ENCODE results near the gene AP2B1.

Gene AP2B1

GRCh38 chr17:35742896-35743477, 155.9 kb downstream of the AP2B1 start:
- peaks cover 78% of the 10 kb centered on the region for H3K27me3 ChIP-seq (replicated peaks; ENCODE audit: control insufficient read depth, insufficient read depth, low read length)

GRCh38 chr17:35743626-35744328, 156.7 kb downstream of the AP2B1 start:
- Histone ChIP-seq H3K9me3 (ENCODE audit: control insufficient read depth, low read length) (peaks cover 5% of the 10 kb centered on the region), H3K36me3 (ENCODE audit: control insufficient read depth, insufficient read depth, low read length, severe bottlenecking) (no peaks in the 10 kb centered on the region), H3K9ac (ENCODE audit: low read length) (no peak overlapping the region), H3K27me3 (replicated peaks; ENCODE audit: control insufficient read depth, insufficient read depth, low read length) (peaks cover 75% of the 10 kb centered on the region), H3K4me1 (ENCODE audit: control insufficient read depth, insufficient read depth, low read length) (peaks cover 4% of the 10 kb centered on the region), H3K4me3 (ENCODE audit: low read length) (no peak overlapping the region)
- peak; percentile 59 for DNase-seq (ENCODE audit: low read depth)

More at GRCh38 chr17:35742896-35743477, 155.9 kb downstream of the AP2B1 start:
- no peak for DNase-seq (ENCODE audit: low read depth)
- H3K36me3 ChIP-seq (ENCODE audit: control insufficient read depth, insufficient read depth, low read length, severe bottlenecking) = no peaks in the 10 kb centered on the region
- H3K9ac ChIP-seq (ENCODE audit: low read length) = no peak overlapping the region
- H3K9me3 ChIP-seq (ENCODE audit: control insufficient read depth, low read length) = peaks cover 5% of the 10 kb centered on the region
- H3K4me3 ChIP-seq (ENCODE audit: low read length) = no peak overlapping the region
- no peaks in the 10 kb centered on the region for H3K4me1 ChIP-seq (ENCODE audit: control insufficient read depth, insufficient read depth, low read length)

- peaks cover 15% of the 10 kb centered on the region for H3K4me1 ChIP-seq (ENCODE audit: control insufficient read depth, insufficient read depth, low read length)
- H3K9me3 ChIP-seq (ENCODE audit: control insufficient read depth, low read length) = peaks cover 5% of the 10 kb centered on the region
- H3K4me3 ChIP-seq (ENCODE audit: low read length) = no peak overlapping the region
- H3K36me3 ChIP-seq (ENCODE audit: control insufficient read depth, insufficient read depth, low read length, severe bottlenecking) = no peaks in the 10 kb centered on the region
- no peak for DNase-seq (ENCODE audit: low read depth)
- no peak overlapping the region for H3K9ac ChIP-seq (ENCODE audit: low read length)
- peaks cover 75% of the 10 kb centered on the region for H3K27me3 ChIP-seq (replicated peaks; ENCODE audit: control insufficient read depth, insufficient read depth, low read length)
These were observed 157.7 kb downstream of the AP2B1 start for GRCh38 chr17:35744830-35745229.

GRCh38 chr17:35745246-35745645, 158.1 kb downstream of the AP2B1 start:
- H3K27me3 ChIP-seq (replicated peaks; ENCODE audit: control insufficient read depth, insufficient read depth, low read length) = peaks cover 73% of the 10 kb centered on the region
- peaks cover 5% of the 10 kb centered on the region for H3K9me3 ChIP-seq (ENCODE audit: control insufficient read depth, low read length)
- H3K4me1 ChIP-seq (ENCODE audit: control insufficient read depth, insufficient read depth, low read length) = peaks cover 19% of the 10 kb centered on the region
- H3K9ac ChIP-seq (ENCODE audit: low read length) = no peak overlapping the region
- H3K4me3 ChIP-seq (ENCODE audit: low read length) = no peak overlapping the region
- no peak for DNase-seq (ENCODE audit: low read depth)
- H3K36me3 ChIP-seq (ENCODE audit: control insufficient read depth, insufficient read depth, low read length, severe bottlenecking) = no peaks in the 10 kb centered on the region

GRCh38 chr17:35745749-35746320, 158.7 kb downstream of the AP2B1 start:
- Histone ChIP-seq H3K9ac (ENCODE audit: low read length) (no peak overlapping the region), H3K4me1 (ENCODE audit: control insufficient read depth, insufficient read depth, low read length) (peaks cover 24% of the 10 kb centered on the region), H3K27me3 (replicated peaks; ENCODE audit: control insufficient read depth, insufficient read depth, low read length) (peaks cover 72% of the 10 kb centered on the region), H3K4me3 (ENCODE audit: low read length) (no peak overlapping the region), H3K9me3 (ENCODE audit: control insufficient read depth, low read length) (peaks cover 3% of the 10 kb centered on the region), H3K36me3 (ENCODE audit: control insufficient read depth, insufficient read depth, low read length, severe bottlenecking) (no peaks in the 10 kb centered on the region)
- no peak for DNase-seq (ENCODE audit: low read depth)

- Histone ChIP-seq H3K9ac (ENCODE audit: low read length) (no peak overlapping the region), H3K4me3 (ENCODE audit: low read length) (no peak overlapping the region), H3K4me1 (ENCODE audit: control insufficient read depth, insufficient read depth, low read length) (peaks cover 28% of the 10 kb centered on the region), H3K9me3 (ENCODE audit: control insufficient read depth, low read length) (no peaks in the 10 kb centered on the region), H3K27me3 (replicated peaks; ENCODE audit: control insufficient read depth, insufficient read depth, low read length) (peaks cover 59% of the 10 kb centered on the region), H3K36me3 (ENCODE audit: control insufficient read depth, insufficient read depth, low read length, severe bottlenecking) (no peaks in the 10 kb centered on the region)
- DNase-seq (ENCODE audit: low read depth) = peak; percentile 93
These were observed 160.5 kb downstream of the AP2B1 start for GRCh38 chr17:35747540-35748017.

- no peak for DNase-seq (ENCODE audit: low read depth)
These were observed 161.3 kb downstream of the AP2B1 start for GRCh38 chr17:35748341-35748841.

GRCh38 chr17:35748979-35749378, 161.9 kb downstream of the AP2B1 start:
- H3K27me3 ChIP-seq (replicated peaks; ENCODE audit: control insufficient read depth, insufficient read depth, low read length) = peaks cover 52% of the 10 kb centered on the region
- no peak for DNase-seq (ENCODE audit: low read depth)

More at GRCh38 chr17:35748341-35748841, 161.3 kb downstream of the AP2B1 start:
- Histone ChIP-seq H3K4me3 (ENCODE audit: low read length) (no peak overlapping the region), H3K27me3 (replicated peaks; ENCODE audit: control insufficient read depth, insufficient read depth, low read length) (peaks cover 51% of the 10 kb centered on the region), H3K4me1 (ENCODE audit: control insufficient read depth, insufficient read depth, low read length) (peaks cover 35% of the 10 kb centered on the region), H3K9ac (ENCODE audit: low read length) (no peak overlapping the region), H3K36me3 (ENCODE audit: control insufficient read depth, insufficient read depth, low read length, severe bottlenecking) (no peaks in the 10 kb centered on the region), H3K9me3 (ENCODE audit: control insufficient read depth, low read length) (no peaks in the 10 kb centered on the region)

GRCh38 chr17:35749560-35750412, 162.7 kb downstream of the AP2B1 start:
- Histone ChIP-seq H3K4me1 (ENCODE audit: control insufficient read depth, insufficient read depth, low read length) (peaks cover 38% of the 10 kb centered on the region), H3K4me3 (ENCODE audit: low read length) (no peak overlapping the region), H3K9ac (ENCODE audit: low read length) (peak overlapping the region; percentile 46), H3K36me3 (ENCODE audit: control insufficient read depth, insufficient read depth, low read length, severe bottlenecking) (no peaks in the 10 kb centered on the region), H3K27me3 (replicated peaks; ENCODE audit: control insufficient read depth, insufficient read depth, low read length) (peaks cover 49% of the 10 kb centered on the region), H3K9me3 (ENCODE audit: control insufficient read depth, low read length) (no peaks in the 10 kb centered on the region)
- peak; percentile 51 for DNase-seq (ENCODE audit: low read depth)

More at GRCh38 chr17:35748979-35749378, 161.9 kb downstream of the AP2B1 start:
- Histone ChIP-seq H3K9me3 (ENCODE audit: control insufficient read depth, low read length) (no peaks in the 10 kb centered on the region), H3K4me3 (ENCODE audit: low read length) (no peak overlapping the region), H3K4me1 (ENCODE audit: control insufficient read depth, insufficient read depth, low read length) (peaks cover 38% of the 10 kb centered on the region), H3K36me3 (ENCODE audit: control insufficient read depth, insufficient read depth, low read length, severe bottlenecking) (no peaks in the 10 kb centered on the region), H3K9ac (ENCODE audit: low read length) (no peak overlapping the region)

- peak overlapping the region; percentile 11 for H3K4me3 ChIP-seq (ENCODE audit: low read length)
- peaks cover 38% of the 10 kb centered on the region for H3K4me1 ChIP-seq (ENCODE audit: control insufficient read depth, insufficient read depth, low read length)
- H3K9me3 ChIP-seq (ENCODE audit: control insufficient read depth, low read length) = no peaks in the 10 kb centered on the region
- H3K27me3 ChIP-seq (replicated peaks; ENCODE audit: control insufficient read depth, insufficient read depth, low read length) = peaks cover 43% of the 10 kb centered on the region
- no peaks in the 10 kb centered on the region for H3K36me3 ChIP-seq (ENCODE audit: control insufficient read depth, insufficient read depth, low read length, severe bottlenecking)
- no peak for DNase-seq (ENCODE audit: low read depth)
- peak overlapping the region; percentile 46 for H3K9ac ChIP-seq (ENCODE audit: low read length)
These were observed 163.6 kb downstream of the AP2B1 start for GRCh38 chr17:35750526-35751395.

All from adipocyte (in vitro differentiated cells).